ELF-1 (cell line): ENCODE data around the gene RPRD1A.
"Not testable (repeated sequence)": the region's sequence is repeated elsewhere in the genome, so short reads cannot be mapped to it uniquely, and the experiment has no call there.

Experiments
- DNase-seq: peaks from one replicate; pipeline ENCODE4 v3.0.0-alpha.2; 2016; ENCODE audit warnings: low read depth, low spot score

Gene RPRD1A

GRCh38 chr18:36078751-36079529 lies 11.6 kb upstream of the RPRD1A start:
- no peak for DNase-seq

GRCh38 chr18:36077764-36078163 lies 10.4 kb upstream of the RPRD1A start:
- not testable (repeated sequence) for DNase-seq

- peak; percentile 14 for DNase-seq
Measured at GRCh38 chr18:36075862-36076587, 8.7 kb upstream of the RPRD1A start.

GRCh38 chr18:36074435-36074834 lies 7.1 kb upstream of the RPRD1A start:
- DNase-seq, result no peak

- DNase-seq, result no peak
Measured at GRCh38 chr18:36073676-36074075, 6.3 kb upstream of the RPRD1A start.

GRCh38 chr18:36072406-36072805 lies 5.0 kb upstream of the RPRD1A start:
- DNase-seq, result not testable (repeated sequence)

- no peak for DNase-seq
Measured at GRCh38 chr18:36066686-36067054, 689 bp downstream of the RPRD1A start.

GRCh38 chr18:36066001-36066400 lies 1.4 kb downstream of the RPRD1A start:
- DNase-seq, result no peak

GRCh38 chr18:36064809-36065079 lies 2.6 kb downstream of the RPRD1A start:
- not testable (repeated sequence) for DNase-seq

GRCh38 chr18:36064027-36064808 lies 3.1 kb downstream of the RPRD1A start:
- peak; percentile 17 for DNase-seq

GRCh38 chr18:36058674-36059073 lies 8.7 kb downstream of the RPRD1A start:
- no peak for DNase-seq

- no peak for DNase-seq
Measured at GRCh38 chr18:36051760-36052159, 15.6 kb downstream of the RPRD1A start.

- DNase-seq, result no peak
Measured at GRCh38 chr18:36050479-36050878, 16.9 kb downstream of the RPRD1A start.

GRCh38 chr18:36047521-36047920 lies 19.8 kb downstream of the RPRD1A start:
- DNase-seq, result no peak

- DNase-seq, result no peak
Measured at GRCh38 chr18:36046898-36047297, 20.5 kb downstream of the RPRD1A start.

- DNase-seq, result no peak
Measured at GRCh38 chr18:36045241-36045991, 21.9 kb downstream of the RPRD1A start.

GRCh38 chr18:36043153-36043552 lies 24.2 kb downstream of the RPRD1A start:
- DNase-seq, result no peak

GRCh38 chr18:36041146-36041545 lies 26.2 kb downstream of the RPRD1A start:
- DNase-seq, result no peak

GRCh38 chr18:36038102-36038663 lies 29.2 kb downstream of the RPRD1A start:
- DNase-seq, result no peak

GRCh38 chr18:36035253-36035652 lies 32.1 kb downstream of the RPRD1A start:
- DNase-seq, result no peak

- DNase-seq, result no peak
Measured at GRCh38 chr18:36034299-36034895, 33.0 kb downstream of the RPRD1A start.
